ENCODE data around the gene USP10.

The USP10 gene

GRCh38 chr16:84662471-84662870 is 37.3 kb upstream of the USP10 start:
- no peak for DNase-seq (ENCODE audit: low spot score)
- in situ Hi-C loops (cut with MboI; ENCODE audit: low pct_unique_long_range_greater_than_20kb, low sequenced_read_pairs, unreplicated experiment): no loop called here
- no peak for TF ChIP-seq CTCF (IDR thresholded peaks at IDR 0.05; ENCODE audit: extremely low read depth, insufficient read depth, missing control alignments)

GRCh38 chr16:84663433-84664101 is 36.2 kb upstream of the USP10 start:
- in situ Hi-C loops (cut with MboI; ENCODE audit: low pct_unique_long_range_greater_than_20kb, low sequenced_read_pairs, unreplicated experiment): no loop called here
- no peak for TF ChIP-seq CTCF (IDR thresholded peaks at IDR 0.05; ENCODE audit: extremely low read depth, insufficient read depth, missing control alignments)

GRCh38 chr16:84665359-84665758 is 34.4 kb upstream of the USP10 start:
- no peak for TF ChIP-seq CTCF (IDR thresholded peaks at IDR 0.05; ENCODE audit: extremely low read depth, insufficient read depth, missing control alignments)
- DNase-seq (ENCODE audit: low spot score): no peak
- in situ Hi-C loops (cut with MboI; ENCODE audit: low pct_unique_long_range_greater_than_20kb, low sequenced_read_pairs, unreplicated experiment): no loop called here

More at GRCh38 chr16:84663433-84664101, 36.2 kb upstream of the USP10 start:
- DNase-seq (ENCODE audit: low spot score): peak; percentile 58

GRCh38 chr16:84665843-84666242 is 34.0 kb upstream of the USP10 start:
- DNase-seq (ENCODE audit: low spot score): no peak
- in situ Hi-C loops (cut with MboI; ENCODE audit: low pct_unique_long_range_greater_than_20kb, low sequenced_read_pairs, unreplicated experiment): no loop called here
- no peak for TF ChIP-seq CTCF (IDR thresholded peaks at IDR 0.05; ENCODE audit: extremely low read depth, insufficient read depth, missing control alignments)

GRCh38 chr16:84667600-84668309 is 32.0 kb upstream of the USP10 start:
- in situ Hi-C loops (cut with MboI; ENCODE audit: low pct_unique_long_range_greater_than_20kb, low sequenced_read_pairs, unreplicated experiment): no loop called here
- TF ChIP-seq CTCF (IDR thresholded peaks at IDR 0.05; ENCODE audit: extremely low read depth, insufficient read depth, missing control alignments): no peak
- DNase-seq (ENCODE audit: low spot score): no peak

GRCh38 chr16:84670063-84670462 is 29.7 kb upstream of the USP10 start:
- in situ Hi-C loops (cut with MboI; ENCODE audit: low pct_unique_long_range_greater_than_20kb, low sequenced_read_pairs, unreplicated experiment): no loop called here
- no peak for TF ChIP-seq CTCF (IDR thresholded peaks at IDR 0.05; ENCODE audit: extremely low read depth, insufficient read depth, missing control alignments)
- DNase-seq (ENCODE audit: low spot score): no peak

Data from GM13977 (cell line).